Muscle layer of duodenum (tissue), 2 donors: ENCODE measurements around the gene PTTG1.
"Not testable (repeated sequence)": the region's sequence is repeated elsewhere in the genome, so short reads cannot be mapped to it uniquely, and the experiment has no call there.

Experiments used
- H3K27ac ChIP-seq: one replicate; pipeline ENCODE4 v1.7.0; 2013; ENCODE audit warnings: mild to moderate bottlenecking, low read length
- H3K27me3 ChIP-seq: one replicate; pipeline ENCODE4 v1.7.0; 2013; ENCODE audit warnings: low read depth, mild to moderate bottlenecking, control low read depth, low read length
- H3K36me3 ChIP-seq, 2 donors: one replicate each; pipeline ENCODE4 v1.7.0; 2013; ENCODE audit warnings: low read length in 2 of 2, control low read depth in 1 of 2, mild to moderate bottlenecking in 1 of 2; ENCODE audit not compliant: insufficient read depth in 2 of 2, control insufficient read depth in 1 of 2
- H3K4me1 ChIP-seq, 2 donors: one replicate each; pipeline ENCODE4 v1.7.0; 2013; ENCODE audit warnings: low read length in 2 of 2, mild to moderate bottlenecking in 2 of 2, control low read depth in 1 of 2, moderate library complexity in 1 of 2; ENCODE audit not compliant: insufficient read depth in 2 of 2, control insufficient read depth in 1 of 2
- H3K4me3 ChIP-seq, 2 donors: one replicate each; pipeline ENCODE4 v1.7.0; 2013; ENCODE audit warnings: low read length in 2 of 2, low read depth in 1 of 2, mild to moderate bottlenecking in 1 of 2
- H3K9me3 ChIP-seq, 2 donors: one replicate each; pipeline ENCODE4 v1.7.0; 2013; ENCODE audit warnings: low read length in 2 of 2, control low read depth in 1 of 2, mild to moderate bottlenecking in 1 of 2; ENCODE audit not compliant: control insufficient read depth in 1 of 2
- donor health status: healthy.

Gene PTTG1

GRCh38 chr5:160432196-160432595 lies 10.5 kb downstream of the PTTG1 start:
- Histone ChIP-seq H3K4me3 (no peak overlapping the region), H3K27ac (no peak overlapping the region), H3K9me3 (no peaks in the 10 kb centered on the region), H3K27me3 (no peaks in the 10 kb centered on the region), H3K36me3 (no peaks in the 10 kb centered on the region), H3K4me1 (peaks cover 0 to 5% of the 10 kb centered on the region in 2 donors)

DNA sequence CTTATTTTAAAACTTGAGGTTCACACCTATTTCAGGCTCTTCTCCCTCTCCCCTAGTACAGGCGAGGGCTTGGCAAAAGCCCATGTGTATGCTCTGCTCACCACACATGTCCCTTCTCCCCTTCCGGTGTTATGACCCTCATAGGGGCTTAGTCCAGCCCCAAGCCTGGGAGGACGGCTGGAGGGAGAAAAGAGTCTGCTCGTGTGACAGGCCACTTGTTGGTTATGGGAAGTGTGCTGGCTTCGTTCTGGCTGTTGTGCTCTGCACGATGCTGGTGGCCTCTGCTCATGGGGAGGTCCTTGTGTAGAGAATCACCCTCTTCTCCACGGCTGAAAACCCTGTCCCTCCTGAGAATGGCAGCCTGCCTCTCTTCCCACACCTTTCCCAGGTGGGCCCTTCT lies 11.1 kb downstream of the PTTG1 start:
- no peaks in the 10 kb centered on the region for H3K27me3 ChIP-seq
- H3K36me3 ChIP-seq: no peaks in the 10 kb centered on the region
- no peak overlapping the region for H3K4me3 ChIP-seq
- no peak overlapping the region for H3K27ac ChIP-seq
- peaks cover 0 to 5% of the 10 kb centered on the region in 2 donors for H3K4me1 ChIP-seq
- H3K9me3 ChIP-seq: no peaks in the 10 kb centered on the region

DNA sequence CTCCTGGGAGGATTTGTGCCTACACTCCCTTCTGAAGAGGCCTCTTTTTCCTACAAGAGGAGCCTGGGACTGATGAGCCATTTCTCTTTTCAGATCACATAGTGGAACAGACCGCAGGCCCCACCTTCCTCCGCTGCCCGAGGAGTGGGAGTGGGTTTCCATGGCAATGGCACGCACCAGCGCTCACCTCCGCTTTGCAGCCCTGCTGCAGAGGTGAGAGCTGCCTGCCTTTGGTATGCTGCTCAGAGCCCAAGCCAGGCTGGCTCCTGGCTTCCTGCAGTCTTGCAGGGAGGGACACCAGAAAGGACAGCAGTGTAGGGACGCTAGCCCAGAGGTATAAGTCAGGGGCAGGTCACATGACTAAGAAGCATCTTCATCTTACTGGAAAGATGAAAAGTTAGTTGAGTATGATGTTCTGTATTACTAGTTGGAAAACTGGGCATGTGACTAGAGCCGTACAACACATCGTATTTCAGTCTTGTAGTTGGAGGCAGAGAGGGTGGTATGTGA lies 12.4 kb downstream of the PTTG1 start:
- H3K36me3 ChIP-seq: no peaks in the 10 kb centered on the region
- no peak overlapping the region for H3K27ac ChIP-seq
- no peaks in the 10 kb centered on the region for H3K9me3 ChIP-seq
- peaks cover 0 to 5% of the 10 kb centered on the region in 2 donors for H3K4me1 ChIP-seq
- no peak overlapping the region for H3K4me3 ChIP-seq
- H3K27me3 ChIP-seq: no peaks in the 10 kb centered on the region

GRCh38 chr5:160435532-160435931 lies 13.9 kb downstream of the PTTG1 start:
- H3K9me3 ChIP-seq: no peaks in the 10 kb centered on the region
- H3K27ac ChIP-seq: no peak overlapping the region
- no peaks in the 10 kb centered on the region for H3K27me3 ChIP-seq
- H3K4me3 ChIP-seq: no peak overlapping the region
- no peaks in the 10 kb centered on the region for H3K36me3 ChIP-seq
- H3K4me1 ChIP-seq: peaks cover 0 to 5% of the 10 kb centered on the region in 2 donors

DNA sequence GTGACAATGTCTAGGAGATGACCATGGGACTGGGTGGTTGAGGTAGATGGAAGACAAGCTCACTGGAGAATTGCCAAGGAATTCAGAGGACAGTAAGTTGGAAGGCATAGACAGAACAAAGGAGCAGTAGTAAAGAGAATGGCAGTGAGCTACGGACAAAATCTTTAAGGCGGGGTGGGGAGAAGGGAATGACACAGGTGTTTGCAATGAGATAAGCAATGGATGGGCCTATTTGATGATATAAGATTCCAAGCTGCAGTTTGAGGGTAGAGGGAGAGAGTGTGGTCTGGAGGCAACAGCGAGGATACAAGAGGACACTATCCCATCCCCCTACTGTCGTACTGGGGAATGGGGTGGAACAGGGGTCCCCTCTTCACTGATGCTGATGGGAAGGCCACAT lies 14.4 kb downstream of the PTTG1 start:
- Histone ChIP-seq H3K4me3 (no peak overlapping the region), H3K27ac (no peak overlapping the region), H3K4me1 (peaks cover 0 to 5% of the 10 kb centered on the region in 2 donors), H3K36me3 (no peaks in the 10 kb centered on the region), H3K9me3 (no peaks in the 10 kb centered on the region), H3K27me3 (no peaks in the 10 kb centered on the region)

GRCh38 chr5:160436661-160437060 lies 15.0 kb downstream of the PTTG1 start:
- not testable (repeated sequence) for H3K9me3 ChIP-seq, H3K27me3 ChIP-seq, H3K4me3 ChIP-seq, H3K27ac ChIP-seq, H3K4me1 ChIP-seq, H3K36me3 ChIP-seq

DNA sequence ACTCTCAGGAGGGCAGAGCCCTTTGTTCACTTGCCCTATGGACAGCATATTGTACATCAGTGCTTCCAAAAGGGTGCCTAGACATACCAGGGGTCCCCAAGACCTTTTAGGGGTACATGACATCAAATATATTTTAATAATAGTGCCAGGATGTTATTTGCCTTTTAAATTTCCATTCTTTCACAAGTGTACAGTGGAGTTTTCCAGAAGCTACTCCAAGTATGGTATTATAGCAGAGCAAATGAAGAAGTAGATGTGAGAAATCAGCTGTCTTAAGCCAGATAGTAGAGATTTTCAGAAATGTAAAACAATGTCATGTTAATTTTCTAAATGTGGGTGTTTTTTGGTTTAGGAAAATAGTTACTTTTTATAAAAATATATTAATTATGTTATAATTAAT lies 15.6 kb downstream of the PTTG1 start:
- Histone ChIP-seq H3K9me3 (no peaks in the 10 kb centered on the region), H3K36me3 (no peaks in the 10 kb centered on the region), H3K27ac (no peak overlapping the region), H3K27me3 (no peaks in the 10 kb centered on the region), H3K4me3 (no peak overlapping the region), H3K4me1 (peaks cover 0 to 5% of the 10 kb centered on the region in 2 donors)

DNA sequence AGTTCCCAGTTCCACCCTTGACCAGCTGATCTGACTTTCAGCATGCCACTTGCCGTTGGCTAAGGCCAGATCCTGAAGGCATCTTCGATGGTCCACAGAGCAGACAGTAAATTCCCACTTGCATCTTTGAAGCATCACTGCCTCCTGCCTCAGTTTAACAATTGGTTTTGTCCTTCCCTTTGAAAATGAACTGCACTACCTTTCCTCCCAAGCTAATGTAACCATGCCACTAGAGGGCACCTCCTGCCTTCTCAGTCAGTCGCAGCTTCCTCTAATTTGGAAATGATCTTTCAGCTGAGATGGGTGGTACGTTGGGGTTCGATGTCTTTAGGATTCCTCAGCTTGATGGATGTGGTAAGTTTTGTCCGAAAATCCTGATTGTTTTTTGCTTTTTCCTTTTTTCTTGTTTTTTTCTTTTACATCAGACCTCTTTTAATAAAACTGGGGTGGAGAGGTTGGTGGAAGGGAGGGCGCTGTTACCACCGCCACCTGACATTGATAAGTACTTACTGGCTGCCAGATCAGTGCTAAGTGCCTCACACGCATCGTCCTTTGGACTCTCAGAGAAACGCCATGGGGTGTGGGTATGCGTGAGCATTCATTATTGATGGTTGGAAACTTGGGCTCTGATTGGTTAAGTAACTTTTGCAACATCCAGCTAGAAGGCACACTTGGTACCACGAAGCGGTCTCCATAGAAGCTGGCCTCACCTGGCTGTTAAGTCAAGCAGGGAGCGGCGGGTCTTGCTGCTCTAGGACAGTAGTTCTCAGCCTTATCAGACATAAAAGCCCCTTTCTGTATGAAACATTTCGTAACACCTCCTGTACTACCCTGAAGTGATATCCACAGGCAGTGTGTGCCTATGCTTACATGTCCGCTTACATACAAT lies 16.9 kb downstream of the PTTG1 start:
- peaks cover 0 to 2% of the 10 kb centered on the region in 2 donors for H3K4me1 ChIP-seq
- peak overlapping the region; percentile 41 for H3K27ac ChIP-seq
- peak overlapping the region; percentile 68 to 78 for H3K4me3 ChIP-seq
- no peaks in the 10 kb centered on the region for H3K36me3 ChIP-seq
- no peaks in the 10 kb centered on the region for H3K27me3 ChIP-seq
- H3K9me3 ChIP-seq: no peaks in the 10 kb centered on the region

DNA sequence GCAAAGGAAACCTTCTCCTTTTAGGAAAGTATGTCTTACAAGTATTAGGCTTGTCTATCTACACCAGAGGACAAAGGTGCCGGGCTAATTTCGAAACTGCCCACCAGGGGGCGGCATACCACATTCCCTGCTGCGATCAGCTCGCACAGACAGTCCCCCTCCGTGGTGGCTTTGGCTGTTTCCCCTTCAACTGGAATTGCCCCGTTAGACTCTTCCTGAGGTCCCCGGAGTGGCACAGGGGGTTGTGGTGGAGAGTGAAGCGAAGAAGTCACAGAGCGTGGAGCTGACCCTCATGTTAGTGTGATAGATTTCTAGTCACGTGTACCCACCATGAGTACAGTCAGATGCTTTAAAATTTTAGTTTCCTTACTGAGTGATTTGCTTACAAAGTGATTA lies 17.5 kb downstream of the PTTG1 start:
- Histone ChIP-seq H3K4me1 (no peaks in the 10 kb centered on the region), H3K27me3 (no peaks in the 10 kb centered on the region), H3K4me3 (peak overlapping the region; percentile 68 to 78)

GRCh38 chr5:160441311-160441781 lies 19.7 kb downstream of the PTTG1 start:
- Histone ChIP-seq H3K27ac (no peak overlapping the region), H3K9me3 (no peaks in the 10 kb centered on the region), H3K4me1 (no peaks in the 10 kb centered on the region), H3K4me3 (no peak overlapping the region), H3K36me3 (no peaks in the 10 kb centered on the region), H3K27me3 (no peaks in the 10 kb centered on the region)

More for the DNA sequence above, 17.5 kb downstream of the PTTG1 start:
- no peaks in the 10 kb centered on the region for H3K36me3 ChIP-seq
- H3K27ac ChIP-seq: peak overlapping the region; percentile 41
- no peaks in the 10 kb centered on the region for H3K9me3 ChIP-seq

- no peak overlapping the region for H3K4me3 ChIP-seq
Observed at GRCh38 chr5:160442824-160443431, 21.3 kb downstream of the PTTG1 start.

More at GRCh38 chr5:160442824-160443431, 21.3 kb downstream of the PTTG1 start:
- Histone ChIP-seq H3K9me3 (no peaks in the 10 kb centered on the region), H3K27me3 (no peaks in the 10 kb centered on the region), H3K36me3 (no peaks in the 10 kb centered on the region), H3K4me1 (no peaks in the 10 kb centered on the region), H3K27ac (no peak overlapping the region)
